Ovary (tissue), 3 donors: ENCODE data around the gene SLC12A1.

Experiments used
- CTCF ChIP-seq, 3 donors: fragments of 450-650 bp in 2 of 3; fragments of 200-600 bp in 1 of 3; IDR thresholded peaks; one replicate each; pipeline versions ENCODE4 v1.5.1 to v1.8.0; 2016 to 2022; ENCODE audit warnings: antibody characterized with exemption in 3 of 3, mild to moderate bottlenecking in 1 of 3
- EP300 ChIP-seq: sonication (generic); formaldehyde crosslinking; IDR thresholded peaks from one replicate; pipeline ENCODE4 v1.6.1; 2017; ENCODE audit warnings: antibody characterized with exemption
- POLR2A ChIP-seq: fragments of 450-650 bp; IDR thresholded peaks from one replicate; pipeline ENCODE4 v1.6.1; 2017; ENCODE audit warnings: antibody characterized with exemption, mild to moderate bottlenecking, moderate library complexity
- donor health status: DM: no; HTN: no; CAD: no.

GRCh38 chr15:48221885-48222284 lies 15.8 kb downstream of the SLC12A1 start:
- no peak for TF ChIP-seq CTCF (IDR thresholded peaks at IDR 0.05)
- no peak for TF ChIP-seq POLR2A
- TF ChIP-seq EP300, result no peak
